Stimulated activated CD4-positive, alpha-beta T cell treated with anti-CD3 and anti-CD28 coated beads, Interleukin-2, amount 100 ng/mL, for 24 hours (primary cell): ENCODE data around the gene UGCG.
"Not testable (repeated sequence)": the region's sequence is repeated elsewhere in the genome, so short reads cannot be mapped to it uniquely, and the experiment has no call there.

Experiments
- DNase-seq, 2 donors: peaks; one replicate each; pipeline ENCODE4 v3.0.0-alpha.2; 2020

The UGCG gene

GRCh38 chr9:111895996-111896941, at the start of gene UGCG:
TSS of gene UGCG (plus strand) at chr9:111896814. CDS start at chr9:111897216, 402 bp downstream.
- DNase-seq = peak; percentile 86 to 89

GRCh38 chr9:111851553-111851952, 45.1 kb upstream of the UGCG start:
- no peak for DNase-seq

GRCh38 chr9:111852291-111852690, 44.3 kb upstream of the UGCG start:
- DNase-seq = no peak

GRCh38 chr9:111853450-111853827, 43.2 kb upstream of the UGCG start:
- DNase-seq = no peak

GRCh38 chr9:111854799-111855198, 41.8 kb upstream of the UGCG start:
- DNase-seq = no peak

GRCh38 chr9:111857555-111858211, 38.9 kb upstream of the UGCG start:
- no peak for DNase-seq

GRCh38 chr9:111860443-111860842, 36.2 kb upstream of the UGCG start:
- DNase-seq = no peak

GRCh38 chr9:111863636-111864035, 33.0 kb upstream of the UGCG start:
- DNase-seq = no peak

- DNase-seq = no peak
Measured at GRCh38 chr9:111866976-111867375, 29.6 kb upstream of the UGCG start.

- DNase-seq = no peak
Measured at GRCh38 chr9:111868475-111868874, 28.1 kb upstream of the UGCG start.

GRCh38 chr9:111870774-111871498, 25.7 kb upstream of the UGCG start:
- DNase-seq = peak; percentile 21 to 22

GRCh38 chr9:111871499-111871855, 25.1 kb upstream of the UGCG start:
- no peak for DNase-seq

GRCh38 chr9:111872886-111873285, 23.7 kb upstream of the UGCG start:
- no peak for DNase-seq

GRCh38 chr9:111873901-111874300, 22.7 kb upstream of the UGCG start:
- DNase-seq = no peak

GRCh38 chr9:111874500-111874899, 22.1 kb upstream of the UGCG start:
- DNase-seq = no peak

- not testable (repeated sequence) for DNase-seq
Measured at GRCh38 chr9:111875291-111875690, 21.3 kb upstream of the UGCG start.

GRCh38 chr9:111875691-111876090, 20.9 kb upstream of the UGCG start:
- not testable (repeated sequence) for DNase-seq

- DNase-seq = no peak
Measured at GRCh38 chr9:111876179-111876578, 20.4 kb upstream of the UGCG start.

- DNase-seq = no peak
Measured at GRCh38 chr9:111877420-111877819, 19.2 kb upstream of the UGCG start.

- DNase-seq = no peak
Measured at GRCh38 chr9:111878946-111879345, 17.7 kb upstream of the UGCG start.

GRCh38 chr9:111886983-111887718, 9.5 kb upstream of the UGCG start:
- no peak for DNase-seq

- no peak for DNase-seq
Measured at GRCh38 chr9:111890334-111890733, 6.3 kb upstream of the UGCG start.

- DNase-seq = not testable (repeated sequence)
Measured at GRCh38 chr9:111890867-111891266, 5.7 kb upstream of the UGCG start.
